Measurements from ENCODE around the gene ADRA2B. TPM values are rescaled to one million over a fixed set of nuclear protein-coding genes. Genes with fewer than 3 reads are reported as not detected.

ADRA2B gene
- total and polyA plus RNA-seq, 2 donors (not counting 1 experiment from before 2014, with no cell fraction given), result 0.07 TPM; not detected in 1

- no peak for TF ChIP-seq CTCF (conservative IDR thresholded peaks at IDR 0.05 in 1 of 2, IDR thresholded peaks at IDR 0.05 in 1 of 2; ENCODE audit: low read depth in 1 of 2, low read length in 2 of 2)
- peak; percentile 85 for TF ChIP-seq EZH2 (IDR thresholded peaks at IDR 0.05; ENCODE audit: low read length, missing control alignments)
- Histone ChIP-seq H3K79me2 (ENCODE audit: control insufficient read depth, insufficient read depth, low read length) (no peaks in the 10 kb centered on the region), H3K4me1 (ENCODE audit: control insufficient read depth, extremely low read depth, insufficient read depth, low read length) (no peaks in the 10 kb centered on the region), H3K9ac (ENCODE audit: insufficient read depth, low read length) (no peak overlapping the region), H3K4me2 (ENCODE audit: extremely low read depth, insufficient read depth, low read length) (no peak overlapping the region), H4K20me1 (ENCODE audit: control insufficient read depth, extremely low read depth, insufficient read depth, low read length) (no peaks in the 10 kb centered on the region), H3K27ac (ENCODE audit: insufficient read depth, low read length) (no peak overlapping the region), H3K36me3 (ENCODE audit: control insufficient read depth, insufficient read depth, low read length) (no peaks in the 10 kb centered on the region), H2AFZ (ENCODE audit: low read length) (no peak overlapping the region), H3K4me3 (replicated peaks in 1 of 4; ENCODE audit: control extremely low read depth in 1 of 4, insufficient read depth in 1 of 4, low read depth in 3 of 4, low read length in 4 of 4) (no peak overlapping the region), H3K9me3 (ENCODE audit: control insufficient read depth, insufficient read depth, low read depth, low read length) (no peaks in the 10 kb centered on the region), H3K27me3 (ENCODE audit: control insufficient read depth, insufficient read depth, low read length) (peaks cover 36% of the 10 kb centered on the region)
- no peak for DNase-seq (ENCODE audit: low read depth in 2 of 2)
These were observed 544 bp downstream of the ADRA2B start for GRCh38 chr2:96115631-96116423.

GRCh38 chr2:96114903-96115581, 1.3 kb downstream of the ADRA2B start:
- DNase-seq (ENCODE audit: low read depth in 2 of 2), result no peak

More at GRCh38 chr2:96114903-96115581, 1.3 kb downstream of the ADRA2B start:
- Histone ChIP-seq H3K27me3 (ENCODE audit: control insufficient read depth, insufficient read depth, low read length) (peaks cover 29% of the 10 kb centered on the region), H3K27ac (ENCODE audit: insufficient read depth, low read length) (no peak overlapping the region), H3K4me3 (replicated peaks in 1 of 4; ENCODE audit: control extremely low read depth in 1 of 4, insufficient read depth in 1 of 4, low read depth in 3 of 4, low read length in 4 of 4) (no peak overlapping the region), H2AFZ (ENCODE audit: low read length) (no peak overlapping the region), H3K79me2 (ENCODE audit: control insufficient read depth, insufficient read depth, low read length) (no peaks in the 10 kb centered on the region), H4K20me1 (ENCODE audit: control insufficient read depth, extremely low read depth, insufficient read depth, low read length) (no peaks in the 10 kb centered on the region), H3K4me2 (ENCODE audit: extremely low read depth, insufficient read depth, low read length) (no peak overlapping the region), H3K9ac (ENCODE audit: insufficient read depth, low read length) (no peak overlapping the region), H3K4me1 (ENCODE audit: control insufficient read depth, extremely low read depth, insufficient read depth, low read length) (no peaks in the 10 kb centered on the region), H3K9me3 (ENCODE audit: control insufficient read depth, insufficient read depth, low read depth, low read length) (no peaks in the 10 kb centered on the region), H3K36me3 (ENCODE audit: control insufficient read depth, insufficient read depth, low read length) (no peaks in the 10 kb centered on the region)
- TF ChIP-seq EZH2 (IDR thresholded peaks at IDR 0.05; ENCODE audit: low read length, missing control alignments) (no peak), CTCF (conservative IDR thresholded peaks at IDR 0.05 in 1 of 2, IDR thresholded peaks at IDR 0.05 in 1 of 2; ENCODE audit: low read depth in 1 of 2, low read length in 2 of 2) (no peak)
